B cell (primary cell): ENCODE data around the gene ASTN2. TPM values are rescaled to one million over a fixed set of nuclear protein-coding genes. Genes with fewer than 3 reads are reported as not detected.

Experiments
- ATAC-seq: fragments of 200-7000 bp; cut with Tn5 transposase; one replicate; pipeline ENCODE4 v1.10.0; 2021; ENCODE audit warnings: low read depth, mild to moderate bottlenecking, moderate number of reproducible peaks, moderate library complexity
- CTCF ChIA-PET: fragments of 350-600 bp; sonication (Branson Sonifier 250); formaldehyde crosslinking; loops from one replicate; lab custom pipeline; 2021; ENCODE audit warnings: antibody characterized with exemption, inconsistent platforms; lab: Charles Lee
- POLR2A ChIA-PET: fragments of 350-600 bp; sonication (Branson Sonifier 250); formaldehyde crosslinking; loops from one replicate; lab custom pipeline; 2021; ENCODE audit warnings: antibody characterized with exemption; lab: Charles Lee
- DNase-seq: peaks from one replicate; pipeline ENCODE4 v3.0.0; 2013
- H2AFZ ChIP-seq: 2 replicates; pipeline ENCODE4 v1.6.1; 2012; ENCODE audit warnings: mild to moderate bottlenecking, low read depth, low read length; ENCODE audit not compliant: insufficient read depth, poor library complexity, severe bottlenecking
- H3K27ac ChIP-seq, 2 donors: 1 replicate in 1 of 2; 2 replicates in 1 of 2; pipeline ENCODE4 v1.5.1; 2012 to 2013; ENCODE audit warnings: low read length in 2 of 2, mild to moderate bottlenecking in 2 of 2, moderate library complexity in 1 of 2
- H3K27me3 ChIP-seq, 4 experiments: fragments of 200-600 bp in 1 of 4; sonication (generic) in 1 of 4; replicated peaks in 1 of 4; 1 replicate in 2 of 4; 2 replicates in 2 of 4; pipeline versions ENCODE4 v1.6.1 to v1.7.0; 2013 to 2016; ENCODE audit warnings: low read length in 3 of 4, mild to moderate bottlenecking in 2 of 4, mixed read lengths in 1 of 4, moderate library complexity in 1 of 4; ENCODE audit not compliant: insufficient read depth in 4 of 4, control insufficient read depth in 3 of 4; ENCODE audit errors: control extremely low read depth in 1 of 4
- H3K36me3 ChIP-seq, 2 experiments: replicated peaks in 1 of 2; 1 replicate in 1 of 2; 2 replicates in 1 of 2; pipeline versions ENCODE4 v1.6.1 to v1.7.1; 2013; ENCODE audit warnings: low read length in 1 of 2; ENCODE audit not compliant: insufficient read depth in 2 of 2, control insufficient read depth in 1 of 2; ENCODE audit errors: control extremely low read depth in 1 of 2, extremely low read depth in 1 of 2
- H3K4me1 ChIP-seq, 2 donors: fragments of 200-600 bp in 1 of 2; sonication (generic) in 1 of 2; 1 replicate in 1 of 2; 2 replicates in 1 of 2; pipeline versions ENCODE4 v1.5.1 to v1.6.1; 2013 to 2017; ENCODE audit warnings: low read length in 2 of 2; ENCODE audit not compliant: control insufficient read depth in 2 of 2, insufficient read depth in 2 of 2
- H3K4me2 ChIP-seq: replicated peaks from 2 replicates; pipeline ENCODE3; 2012; ENCODE audit warnings: mild to moderate bottlenecking, low read depth, low read length; ENCODE audit not compliant: poor library complexity, severe bottlenecking
- H3K4me3 ChIP-seq, 5 experiments: fragments of 200-600 bp in 1 of 5; sonication (generic) in 1 of 5; 1 replicate in 3 of 5; 2 replicates in 2 of 5; pipeline versions ENCODE4 v1.5.1 to v1.7.0; 2011 to 2016; ENCODE audit warnings: low read length in 4 of 5, mild to moderate bottlenecking in 4 of 5, low read depth in 2 of 5, control low read depth in 1 of 5, moderate library complexity in 1 of 5; ENCODE audit not compliant: insufficient read depth in 1 of 5; ENCODE audit errors: control extremely low read depth in 1 of 5, extremely low read depth in 1 of 5
- H3K79me2 ChIP-seq: fragments of 200-600 bp; sonication (generic); one replicate; pipeline ENCODE4 v1.6.0; 2016; ENCODE audit warnings: low read length; ENCODE audit not compliant: control insufficient read depth, insufficient read depth
- H3K9ac ChIP-seq: fragments of 200-600 bp; sonication (generic); 2 replicates; pipeline ENCODE4 v1.6.1; 2017; ENCODE audit warnings: mild to moderate bottlenecking, low read length, moderate library complexity
- H3K9me3 ChIP-seq, 3 donors: one replicate each; pipeline versions ENCODE4 v1.6.1 to v1.7.1; 2013; ENCODE audit warnings: low read length in 2 of 3; ENCODE audit not compliant: control insufficient read depth in 2 of 3, insufficient read depth in 1 of 3; ENCODE audit errors: control extremely low read depth in 1 of 3
- H4K20me1 ChIP-seq: 2 replicates; pipeline ENCODE4 v1.6.0; 2012; ENCODE audit warnings: mild to moderate bottlenecking, low read length; ENCODE audit not compliant: insufficient read depth, control insufficient read depth, poor library complexity, severe bottlenecking
- H3K27ac Mint-ChIP-seq: one replicate; pipeline ENCODE4 v1.8.0; 2021; ENCODE audit warnings: mixed read lengths
- H3K27me3 Mint-ChIP-seq: one replicate; pipeline ENCODE4 v1.8.0; 2021; ENCODE audit warnings: mixed read lengths
- H3K4me1 Mint-ChIP-seq: one replicate; pipeline ENCODE4 v1.8.0; 2021; ENCODE audit warnings: mixed read lengths
- H3K4me3 Mint-ChIP-seq: one replicate; pipeline ENCODE4 v1.8.0; 2021; ENCODE audit warnings: mixed read lengths
- H3K9me3 Mint-ChIP-seq: one replicate; pipeline ENCODE4 v1.8.0; 2022; ENCODE audit warnings: mixed read lengths; ENCODE audit not compliant: insufficient read depth
- EZH2 ChIP-seq: IDR thresholded peaks from 2 replicates; pipeline ENCODE4 v1.6.1; 2012; ENCODE audit warnings: borderline replicate concordance, low read depth, mild to moderate bottlenecking, moderate library complexity, low read length; ENCODE audit not compliant: insufficient read depth, poor library complexity, severe bottlenecking
- WGBS: methylation state at CpG from one replicate; pipeline ENCODE4 v1.1.5; 2013; ENCODE audit warnings: missing lambda C conversion rate; ENCODE audit not compliant: insufficient coverage; 5-methylcytosine and 5-hydroxymethylcytosine counted together
- intact Hi-C: fragments of 100-400 bp; cut with micrococcal nuclease; formaldehyde crosslinking; loops from one replicate; pipeline ENCODE4 v1.10.0; 2022
- polyA plus RNA-seq: library from polyadenylated mRNA; depleted of rRNA; stranded (reverse); fragments of >200 nt; gene quantifications from 2 replicates; pipeline ENCODE4 v1.2.3, GENCODE V29; 2012
- total RNA-seq, 2 donors: library from RNA; stranded (reverse); fragments of 120-200 nt in 1 of 2; gene quantifications; 1 replicate in 1 of 2; 2 replicates in 1 of 2; pipeline versions ENCODE4 v1.2.3 to v1.2.4, GENCODE V29; 2013 to 2022
- TF ChIP-seq, protein P1 (sequence below): fragments of 200-600 bp; IDR thresholded peaks from one replicate; pipeline ENCODE4 v1.8.0; 2022; ENCODE audit warnings: antibody characterized with exemption, mild to moderate bottlenecking

Gene ASTN2
- total and polyA plus RNA-seq, 2 donors (not counting 1 experiment from before 2014, with no cell fraction given): 1.2 to 3.6 TPM

DNA sequence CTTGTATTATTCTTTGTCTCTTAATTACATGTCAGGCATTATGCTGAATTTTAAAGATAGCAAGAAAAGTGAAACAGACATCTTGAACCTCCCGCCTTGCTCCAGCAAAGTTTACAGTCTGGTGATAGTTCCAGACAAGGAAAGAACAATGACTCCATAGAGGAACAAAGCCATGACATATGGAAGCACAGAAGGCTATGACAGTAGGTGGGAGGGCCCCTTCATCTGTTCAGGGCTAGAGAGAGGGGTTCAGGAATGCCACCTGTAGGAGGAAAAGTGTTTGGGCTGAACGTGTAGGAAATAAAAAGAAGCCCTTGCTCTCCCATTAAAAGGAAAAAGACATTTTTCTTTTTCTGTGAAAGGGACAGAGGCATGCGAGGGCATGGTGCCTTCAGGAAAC, 412.2 kb downstream of the ASTN2 start:
- H3K27me3 ChIP-seq: no peaks in the 10 kb centered on the region
- H4K20me1 ChIP-seq: no peaks in the 10 kb centered on the region
- Mint-ChIP-seq H3K9me3 (no peaks in the 10 kb centered on the region), H3K27me3 (no peaks in the 10 kb centered on the region), H3K4me3 (no peak overlapping the region), H3K4me1 (no peaks in the 10 kb centered on the region), H3K27ac (no peak overlapping the region)
- H3K9me3 ChIP-seq: no peaks in the 10 kb centered on the region
- no peak overlapping the region for H2AFZ ChIP-seq
- ATAC-seq (no peak), DNase-seq (no peak)
- no peaks in the 10 kb centered on the region for H3K4me1 ChIP-seq
- ChIA-PET POLR2A (no interaction called here), CTCF (no interaction called here)
- H3K4me3 ChIP-seq: no peak overlapping the region
- intact Hi-C loops: no loop called here
- no peaks in the 10 kb centered on the region for H3K79me2 ChIP-seq
- TF ChIP-seq, protein P1, sequence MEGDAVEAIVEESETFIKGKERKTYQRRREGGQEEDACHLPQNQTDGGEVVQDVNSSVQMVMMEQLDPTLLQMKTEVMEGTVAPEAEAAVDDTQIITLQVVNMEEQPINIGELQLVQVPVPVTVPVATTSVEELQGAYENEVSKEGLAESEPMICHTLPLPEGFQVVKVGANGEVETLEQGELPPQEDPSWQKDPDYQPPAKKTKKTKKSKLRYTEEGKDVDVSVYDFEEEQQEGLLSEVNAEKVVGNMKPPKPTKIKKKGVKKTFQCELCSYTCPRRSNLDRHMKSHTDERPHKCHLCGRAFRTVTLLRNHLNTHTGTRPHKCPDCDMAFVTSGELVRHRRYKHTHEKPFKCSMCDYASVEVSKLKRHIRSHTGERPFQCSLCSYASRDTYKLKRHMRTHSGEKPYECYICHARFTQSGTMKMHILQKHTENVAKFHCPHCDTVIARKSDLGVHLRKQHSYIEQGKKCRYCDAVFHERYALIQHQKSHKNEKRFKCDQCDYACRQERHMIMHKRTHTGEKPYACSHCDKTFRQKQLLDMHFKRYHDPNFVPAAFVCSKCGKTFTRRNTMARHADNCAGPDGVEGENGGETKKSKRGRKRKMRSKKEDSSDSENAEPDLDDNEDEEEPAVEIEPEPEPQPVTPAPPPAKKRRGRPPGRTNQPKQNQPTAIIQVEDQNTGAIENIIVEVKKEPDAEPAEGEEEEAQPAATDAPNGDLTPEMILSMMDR: no peak
- TF ChIP-seq EZH2: no peak
- no peak overlapping the region for H3K27ac ChIP-seq
- no peaks in the 10 kb centered on the region for H3K36me3 ChIP-seq
- H3K4me2 ChIP-seq: no peak overlapping the region
- no peak overlapping the region for H3K9ac ChIP-seq
- WGBS: no CpG with 5 or more reads among the region's 3 CpGs

DNA sequence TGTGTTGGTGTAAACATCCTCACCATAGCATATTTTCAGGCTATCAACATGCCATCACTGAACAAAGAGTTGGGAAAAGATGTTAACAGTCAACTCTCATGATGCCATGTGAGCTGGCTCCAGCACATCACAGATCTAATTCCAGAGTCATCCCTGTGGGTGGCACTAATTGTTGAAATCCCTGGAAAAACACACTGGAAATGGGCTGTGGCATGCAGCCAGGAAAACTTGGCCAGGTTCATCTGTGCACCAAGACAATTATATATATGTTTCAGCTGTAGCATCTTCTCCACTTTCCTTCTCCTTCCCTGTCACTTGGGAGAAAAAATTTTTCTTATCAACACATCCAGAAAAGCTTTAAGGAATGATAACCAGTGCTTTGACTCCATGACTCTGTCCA, 414.0 kb downstream of the ASTN2 start:
- CTCF ChIA-PET: no interaction called here
- no peak overlapping the region for H2AFZ ChIP-seq
- no peaks in the 10 kb centered on the region for H3K27me3 ChIP-seq
- no peak for ATAC-seq
- no peaks in the 10 kb centered on the region for H3K4me1 ChIP-seq
- H3K9me3 ChIP-seq: no peaks in the 10 kb centered on the region
- no peak for TF ChIP-seq EZH2
- TF ChIP-seq, protein P1: no peak
- H3K4me3 ChIP-seq: no peak overlapping the region
- H3K27ac Mint-ChIP-seq: no peak overlapping the region
- H3K27ac ChIP-seq: no peak overlapping the region
- no peak for DNase-seq
- no peak overlapping the region for H3K4me2 ChIP-seq
- no peak overlapping the region for H3K9ac ChIP-seq
- H3K79me2 ChIP-seq: no peaks in the 10 kb centered on the region
- H4K20me1 ChIP-seq: no peaks in the 10 kb centered on the region
- H3K27me3 Mint-ChIP-seq: no peaks in the 10 kb centered on the region
- POLR2A ChIA-PET: no interaction called here
- H3K4me3 Mint-ChIP-seq: no peak overlapping the region
- H3K9me3 Mint-ChIP-seq: no peaks in the 10 kb centered on the region
- H3K36me3 ChIP-seq: no peaks in the 10 kb centered on the region
- H3K4me1 Mint-ChIP-seq: no peaks in the 10 kb centered on the region
- intact Hi-C loops: no loop called here
